ENCODE results near the gene PTPRN2.

DNA sequence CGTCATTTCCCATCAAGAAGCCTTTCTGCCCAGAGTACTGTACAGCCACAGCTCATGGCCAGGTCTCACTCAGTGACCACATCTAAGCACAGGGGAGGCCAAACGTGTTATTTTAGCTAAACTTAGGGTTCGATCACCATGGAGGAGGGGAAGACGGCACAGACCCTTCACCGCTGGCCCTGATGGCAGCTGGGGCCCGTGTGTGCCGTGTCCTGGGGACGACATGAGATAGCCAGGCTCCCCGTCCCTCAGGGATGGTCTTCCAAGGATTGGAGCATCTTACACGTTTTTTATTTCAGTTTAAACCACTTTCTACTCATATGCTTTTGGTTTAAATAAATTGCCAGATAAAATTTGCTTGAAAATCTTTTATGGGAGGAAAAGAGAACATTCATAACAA, 737.9 kb downstream of the PTPRN2 start:
- TF ChIP-seq EZH2 (IDR thresholded peaks at IDR 0.05; ENCODE audit: low read length, missing control alignments) (no peak), CTCF (conservative IDR thresholded peaks at IDR 0.05 in 1 of 2, IDR thresholded peaks at IDR 0.05 in 1 of 2; ENCODE audit: low read depth in 1 of 2, low read length in 2 of 2) (no peak)

Data from fibroblast of lung (primary cell).